OCI-LY1 (cell line): ENCODE measurements around the gene CACNA2D3.

Experiments used
- EZH2 ChIP-seq: fragments of 200-600 bp; sonication (generic), shearing (Covaris generic); IDR thresholded peaks from 2 replicates; pipeline ENCODE4 v1.8.0; 2017; ENCODE audit warnings: borderline replicate concordance, mixed run types, mild to moderate bottlenecking, antibody characterized with exemption, low read length, moderate library complexity, mixed read lengths
- TF ChIP-seq, protein P1 (sequence below): fragments of 200-600 bp; sonication (generic), shearing (Covaris generic); IDR thresholded peaks from 2 replicates; pipeline ENCODE4 v1.5.1; 2017; ENCODE audit warnings: mild to moderate bottlenecking, antibody characterized with exemption, low read length, moderate library complexity, mixed read lengths

DNA sequence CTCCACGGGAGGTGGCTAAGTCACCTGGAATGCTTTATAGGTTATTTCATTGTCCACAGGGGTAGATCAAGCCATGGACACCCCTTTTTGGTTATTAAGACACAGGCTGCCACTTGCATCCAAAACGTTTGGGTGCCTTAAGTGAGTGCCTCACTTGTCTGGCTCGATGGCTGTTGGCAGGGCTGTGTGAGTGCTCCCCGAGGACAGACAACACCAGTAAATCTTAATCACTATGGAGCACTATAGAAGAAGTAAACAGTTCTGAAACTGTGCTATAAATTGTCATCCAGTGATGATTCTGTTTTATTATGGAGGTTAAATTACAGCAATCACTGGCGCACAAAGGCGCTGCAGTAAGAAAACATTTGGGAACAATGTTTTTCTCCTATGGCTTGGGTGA is 215.5 kb downstream of the CACNA2D3 start:
- TF ChIP-seq, protein P1, sequence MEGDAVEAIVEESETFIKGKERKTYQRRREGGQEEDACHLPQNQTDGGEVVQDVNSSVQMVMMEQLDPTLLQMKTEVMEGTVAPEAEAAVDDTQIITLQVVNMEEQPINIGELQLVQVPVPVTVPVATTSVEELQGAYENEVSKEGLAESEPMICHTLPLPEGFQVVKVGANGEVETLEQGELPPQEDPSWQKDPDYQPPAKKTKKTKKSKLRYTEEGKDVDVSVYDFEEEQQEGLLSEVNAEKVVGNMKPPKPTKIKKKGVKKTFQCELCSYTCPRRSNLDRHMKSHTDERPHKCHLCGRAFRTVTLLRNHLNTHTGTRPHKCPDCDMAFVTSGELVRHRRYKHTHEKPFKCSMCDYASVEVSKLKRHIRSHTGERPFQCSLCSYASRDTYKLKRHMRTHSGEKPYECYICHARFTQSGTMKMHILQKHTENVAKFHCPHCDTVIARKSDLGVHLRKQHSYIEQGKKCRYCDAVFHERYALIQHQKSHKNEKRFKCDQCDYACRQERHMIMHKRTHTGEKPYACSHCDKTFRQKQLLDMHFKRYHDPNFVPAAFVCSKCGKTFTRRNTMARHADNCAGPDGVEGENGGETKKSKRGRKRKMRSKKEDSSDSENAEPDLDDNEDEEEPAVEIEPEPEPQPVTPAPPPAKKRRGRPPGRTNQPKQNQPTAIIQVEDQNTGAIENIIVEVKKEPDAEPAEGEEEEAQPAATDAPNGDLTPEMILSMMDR: no peak
- no peak for TF ChIP-seq EZH2
